IPS-NIHi7 (cell line): ENCODE measurements around the gene INSRR.

ENCODE experiments used
- DNase-seq: peaks from one replicate; pipeline ENCODE4 v3.0.0; 2012; ENCODE audit warnings: mixed read lengths; ENCODE audit errors: extremely low spot score

INSRR gene

DNA sequence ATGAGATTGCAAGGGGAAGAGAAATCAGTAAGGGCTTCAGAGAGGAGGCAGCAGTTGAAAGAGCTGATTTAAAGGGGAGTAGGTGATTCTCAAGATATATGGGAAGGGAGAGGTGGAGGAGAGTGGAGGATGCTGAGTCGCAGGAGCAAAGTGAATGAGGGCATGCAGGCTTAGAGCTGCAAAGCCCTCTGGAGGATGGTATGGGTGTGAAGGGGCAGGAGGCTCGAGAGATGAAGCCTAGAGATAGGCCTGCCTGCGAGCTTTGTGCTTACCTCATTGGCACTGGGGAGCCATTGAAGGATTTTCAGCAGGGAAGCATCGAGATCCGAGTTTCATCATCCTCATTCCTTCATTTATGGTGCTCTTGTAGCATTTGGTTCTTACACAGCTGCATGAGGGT, 26.5 kb downstream of the INSRR start:
- no peak for DNase-seq

DNA sequence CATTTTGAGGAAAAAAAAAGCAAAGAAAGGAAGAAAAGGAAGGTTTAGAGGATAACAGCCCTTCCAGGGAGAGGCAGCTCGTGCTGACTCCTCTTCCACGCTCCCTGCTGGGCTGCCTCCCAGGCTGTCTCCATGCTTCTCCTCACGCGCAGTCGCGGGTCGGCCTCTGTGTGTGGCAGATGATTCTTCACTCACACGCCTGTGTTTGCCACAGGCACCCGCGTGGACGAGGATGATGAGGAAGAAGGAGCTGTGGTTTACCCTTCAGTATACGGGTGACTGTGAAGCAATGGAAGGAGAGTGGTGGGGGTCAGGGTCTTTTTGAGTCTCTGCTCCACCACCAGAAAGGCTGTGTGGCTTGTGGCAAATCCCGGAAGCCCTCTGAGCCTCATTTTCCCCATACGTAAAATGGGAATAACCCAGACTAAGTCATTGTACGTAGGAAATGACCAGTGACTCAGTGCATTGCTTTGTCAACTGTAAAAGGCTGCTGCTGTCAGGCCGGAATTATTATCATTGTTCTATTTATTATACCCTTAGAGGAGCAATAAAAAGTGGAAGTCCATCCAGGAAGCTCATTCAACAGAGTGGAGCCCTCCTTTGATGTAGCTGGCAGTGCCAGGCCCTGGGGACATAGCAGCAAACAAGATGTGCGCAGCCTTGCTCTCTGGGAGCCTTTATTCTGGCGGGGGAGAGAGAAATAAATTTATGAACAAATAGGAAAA, 30.4 kb downstream of the INSRR start:
- DNase-seq: no peak

DNA sequence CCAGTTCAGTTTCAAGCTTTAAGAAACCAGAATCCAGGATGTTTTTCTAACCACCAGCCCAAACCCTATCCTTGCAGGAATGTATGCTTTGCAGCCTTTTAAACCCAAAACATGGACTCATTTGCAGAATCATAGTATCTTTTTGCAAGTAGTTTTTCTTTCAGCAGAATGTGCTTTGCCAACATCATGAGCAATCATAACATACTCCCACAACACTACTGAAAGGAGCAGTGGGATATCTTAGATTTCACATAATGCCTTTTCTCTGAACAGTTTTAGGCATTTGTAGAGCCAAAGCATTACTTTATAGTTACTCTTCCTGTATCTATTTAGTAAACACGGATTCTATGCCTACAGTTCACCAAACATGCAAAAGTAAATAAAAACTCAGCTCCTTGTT, 32.3 kb downstream of the INSRR start:
- no peak for DNase-seq

DNA sequence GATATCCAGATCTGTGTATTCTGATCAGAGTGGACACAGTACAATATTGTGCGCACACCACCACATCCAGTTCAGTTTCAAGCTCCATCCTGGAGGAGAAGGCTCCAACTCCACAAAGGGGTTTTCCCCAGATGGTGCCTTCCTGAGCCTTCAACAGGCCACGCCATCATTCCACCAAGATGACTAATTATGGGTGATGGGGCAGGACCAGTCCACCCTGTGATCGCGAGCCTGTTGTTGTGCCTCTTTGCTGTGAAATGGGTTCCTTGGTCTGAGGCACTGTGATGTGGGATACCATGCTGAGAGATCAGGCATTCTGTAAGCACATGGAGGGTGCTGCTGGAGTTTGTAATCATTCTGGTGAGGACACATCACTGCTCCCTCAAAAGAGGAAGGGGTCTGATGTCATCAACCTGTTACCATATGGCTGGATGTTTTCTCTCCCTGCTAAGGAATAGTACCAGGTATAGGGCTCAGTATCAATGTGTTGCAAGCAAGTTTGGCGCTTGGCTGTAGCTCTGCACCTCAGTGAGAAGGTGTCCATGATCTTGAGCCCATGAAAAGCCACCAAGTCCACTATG, 35.6 kb downstream of the INSRR start:
- no peak for DNase-seq

DNA sequence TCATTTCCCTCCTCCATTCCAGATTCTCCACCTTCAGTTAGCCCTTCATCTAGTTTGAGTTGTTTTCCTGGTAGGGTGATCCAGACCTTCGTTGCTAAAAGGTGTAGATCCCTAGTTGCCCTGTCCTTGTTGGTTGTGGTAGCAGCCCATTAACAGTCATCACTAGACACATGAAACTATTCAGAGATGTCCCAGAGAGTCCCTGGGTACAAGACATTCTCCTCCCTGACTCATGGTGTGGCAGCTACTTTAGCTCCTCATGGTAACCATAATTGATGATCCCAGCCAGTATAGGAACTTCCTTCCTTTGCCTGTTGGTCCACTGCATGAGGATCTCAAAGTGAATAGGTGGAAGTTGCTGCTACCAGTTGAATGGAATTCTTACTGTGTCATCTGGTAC, 36.2 kb downstream of the INSRR start:
- DNase-seq: no peak

DNA sequence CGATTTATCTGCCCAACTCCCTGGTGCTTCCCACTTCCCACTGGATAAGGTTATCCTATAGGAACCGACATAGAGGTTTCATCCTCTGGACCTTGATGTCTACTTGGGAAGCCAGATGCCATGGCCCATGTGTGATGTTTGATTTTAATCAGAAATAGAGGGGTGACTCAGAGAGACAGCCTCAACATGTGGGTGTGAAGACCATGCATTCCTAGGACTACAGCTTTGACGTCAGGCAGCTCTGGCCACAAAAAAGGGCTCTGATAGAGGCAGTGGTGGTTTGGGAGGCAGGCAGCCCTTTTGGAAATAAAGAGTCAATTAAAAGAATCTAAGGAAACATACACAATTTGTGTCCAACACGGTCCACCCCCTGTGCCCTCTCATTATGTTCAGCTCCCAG, 37.1 kb downstream of the INSRR start:
- DNase-seq: no peak

DNA sequence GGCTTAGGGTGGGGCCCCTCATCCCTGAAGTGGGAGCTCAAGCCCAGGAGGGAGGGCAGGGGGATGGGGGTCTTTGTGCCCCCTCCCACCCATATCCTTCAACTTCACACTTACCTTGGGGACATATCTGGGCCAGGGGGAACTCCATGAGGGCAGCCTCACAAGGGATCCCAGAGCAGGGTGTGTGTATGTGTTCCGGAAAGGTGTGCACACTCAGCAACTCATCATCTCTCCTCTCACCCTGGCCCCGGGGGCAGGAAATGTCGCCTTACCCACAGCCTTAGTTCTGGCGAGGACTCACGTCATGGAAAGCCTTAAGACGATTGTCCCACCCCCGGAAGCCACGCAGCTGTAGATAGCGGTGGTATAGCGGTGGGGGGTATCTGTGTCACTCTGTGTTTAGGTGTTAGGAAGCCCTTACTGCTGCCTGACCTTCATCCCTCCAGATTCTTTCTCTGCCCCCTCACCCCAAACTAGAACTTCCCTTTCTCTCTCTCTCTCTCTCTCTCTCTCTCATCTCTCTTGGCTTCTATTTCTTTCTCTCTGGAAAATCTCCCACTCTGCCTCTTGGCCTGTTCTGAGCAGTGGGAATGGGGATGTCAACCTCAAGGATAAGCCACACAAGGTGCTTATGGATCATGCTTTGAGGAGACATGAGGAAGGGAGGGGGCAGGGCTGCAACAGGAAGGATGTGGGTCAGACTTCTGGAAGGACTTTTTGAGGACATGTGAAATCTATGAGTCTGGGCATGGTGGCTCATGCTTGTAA, 42.2 kb downstream of the INSRR start, which contains the start of gene SH2D2A:
Gene SH2D2A, minus strand, starts transcription at position 288 of the 768 bp plus-strand sequence. Its CDS starts 140 bp downstream, at position 148.
- no peak for DNase-seq

DNA sequence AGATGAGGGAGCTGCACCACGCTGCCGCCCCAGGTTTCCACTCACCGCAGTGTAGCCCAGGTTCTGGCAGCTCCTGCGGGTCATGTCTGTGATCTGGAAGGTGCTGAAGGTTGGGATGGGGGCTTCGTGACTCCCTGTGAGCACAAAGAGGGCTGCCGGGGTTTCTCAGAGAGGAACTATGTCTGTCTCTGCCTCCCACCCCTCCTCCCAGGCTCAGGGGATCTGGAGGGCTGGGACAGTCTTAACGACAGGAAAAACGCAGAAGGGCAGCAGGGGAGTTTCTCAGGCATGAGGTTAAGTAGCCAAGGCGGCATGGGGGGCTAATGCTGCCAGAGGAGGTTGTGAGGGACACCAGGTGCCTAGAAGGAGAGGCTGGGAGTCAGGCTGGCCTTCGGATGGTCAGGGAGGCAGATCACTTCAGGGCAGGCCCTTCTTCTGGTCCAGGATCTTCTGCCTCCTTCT, 42.9 kb downstream of the INSRR start:
- no peak for DNase-seq

DNA sequence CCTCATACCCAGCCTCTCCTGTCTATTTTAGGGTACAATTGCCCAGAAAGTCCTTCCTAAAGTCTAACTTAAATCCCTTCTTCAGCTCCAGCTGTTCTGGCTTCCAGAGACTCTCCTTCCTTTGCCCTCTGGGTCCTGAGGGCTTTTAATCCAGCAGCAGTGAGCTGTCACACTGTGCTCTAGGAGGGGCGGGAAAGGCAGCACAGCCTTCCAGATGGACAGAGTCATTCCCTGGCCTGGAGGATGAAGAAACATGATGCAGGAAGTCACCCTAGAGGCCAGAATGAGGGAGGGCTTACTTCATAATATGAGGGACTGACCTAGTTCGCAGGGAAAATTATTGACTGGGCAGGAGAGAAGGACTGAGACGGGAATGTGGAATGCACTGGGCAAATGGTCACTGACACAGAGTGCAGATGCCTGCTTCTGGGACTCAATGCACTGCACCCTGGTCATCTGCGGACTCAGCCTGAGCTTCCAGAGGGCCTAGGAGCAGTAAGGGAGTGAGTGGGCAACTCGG, 43.5 kb downstream of the INSRR start:
- DNase-seq: no peak

DNA sequence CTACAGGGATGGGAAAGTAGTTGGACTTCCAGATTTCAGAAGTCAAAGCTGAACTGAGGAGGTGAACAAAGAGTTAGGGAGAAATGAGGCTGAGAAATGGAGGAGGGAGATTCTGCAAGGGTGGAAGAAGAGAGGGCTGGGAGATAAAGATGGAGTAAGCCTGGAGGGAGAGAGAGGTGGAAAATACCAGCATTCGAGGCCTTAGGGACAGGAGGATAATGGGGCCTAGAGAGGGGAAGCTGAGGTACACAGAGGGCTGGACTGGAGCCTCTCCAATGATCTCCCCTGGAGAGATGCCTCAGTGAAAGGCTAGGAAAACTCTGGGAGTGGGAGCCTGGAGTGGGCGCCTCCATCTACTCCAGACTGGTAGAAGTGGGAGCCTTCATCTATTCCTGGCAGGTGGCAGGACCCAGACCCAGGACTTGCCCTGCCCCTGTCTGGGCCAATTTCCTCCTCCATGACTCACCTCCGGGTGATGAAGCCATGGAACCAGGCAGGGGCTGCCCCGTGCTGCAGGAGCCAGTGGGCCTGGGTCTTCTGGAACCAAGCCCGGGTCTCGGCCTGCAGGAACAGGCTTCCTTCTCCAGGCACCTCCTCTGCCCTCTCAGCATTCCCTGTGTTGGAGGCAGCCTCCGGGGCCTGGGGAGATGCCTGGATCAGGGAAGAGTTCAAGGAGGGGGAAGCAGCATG, 44.2 kb downstream of the INSRR start:
- no peak for DNase-seq

DNA sequence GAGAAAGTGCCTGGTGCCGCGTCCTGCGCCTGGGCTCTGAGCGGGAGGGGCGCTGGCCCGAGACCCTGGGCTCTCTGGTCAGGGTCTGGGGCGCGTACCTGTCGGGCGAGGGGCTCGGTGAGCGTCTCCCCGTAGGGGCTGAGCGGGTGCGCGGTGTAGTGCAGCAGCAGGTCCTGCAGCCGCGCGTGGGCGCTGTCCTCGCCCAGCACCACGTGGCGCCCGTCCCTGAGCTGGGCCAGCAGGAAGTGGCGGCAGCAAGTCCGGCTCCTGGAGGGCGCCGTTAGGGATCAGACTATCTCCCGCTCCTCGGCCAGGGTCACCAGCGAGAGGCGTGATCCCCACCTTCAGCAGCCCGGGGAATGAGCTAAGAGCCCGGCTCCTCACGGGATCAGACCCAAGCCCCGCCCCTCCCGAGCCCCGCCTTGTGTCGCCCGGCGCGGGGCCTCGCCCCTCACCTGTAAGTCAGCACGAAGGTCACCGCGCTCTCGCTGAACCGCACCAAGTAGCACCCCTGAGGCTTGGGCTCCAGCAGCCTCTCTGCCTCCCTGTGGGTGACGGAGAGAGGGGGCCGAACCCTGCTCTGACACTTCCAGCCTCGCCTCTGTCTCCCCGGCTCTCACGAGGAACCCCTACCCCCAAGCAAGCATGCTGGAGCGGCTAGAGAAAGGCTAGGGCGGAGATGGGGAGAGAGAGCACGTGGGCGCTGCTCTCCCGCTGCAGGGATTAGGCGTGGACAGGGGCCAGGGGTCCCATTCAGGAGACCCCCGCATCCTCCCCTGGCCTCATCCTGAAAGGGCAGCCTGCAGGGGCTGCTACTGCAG, 45.0 kb downstream of the INSRR start:
- peak; percentile 94 for DNase-seq

DNA sequence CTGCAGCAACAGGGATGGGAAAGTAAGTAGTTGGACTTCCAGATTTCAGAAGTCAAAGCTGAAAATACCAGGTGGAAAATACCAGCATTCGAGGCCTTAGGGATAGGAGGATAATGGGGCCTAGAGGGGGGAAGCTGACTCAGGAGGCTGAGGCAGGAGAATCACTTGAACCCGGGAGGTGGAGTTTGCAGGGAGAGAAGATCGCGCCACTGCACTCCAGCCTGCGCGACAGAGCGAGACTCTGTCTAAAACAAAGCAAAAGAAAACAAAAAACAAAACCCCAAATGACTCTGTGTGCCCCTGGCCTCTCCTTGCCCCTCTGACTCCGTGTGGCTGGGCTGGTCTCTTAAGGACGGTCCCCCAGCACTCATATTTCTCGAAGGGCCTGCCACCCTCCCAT, 45.6 kb downstream of the INSRR start:
- DNase-seq: no peak

DNA sequence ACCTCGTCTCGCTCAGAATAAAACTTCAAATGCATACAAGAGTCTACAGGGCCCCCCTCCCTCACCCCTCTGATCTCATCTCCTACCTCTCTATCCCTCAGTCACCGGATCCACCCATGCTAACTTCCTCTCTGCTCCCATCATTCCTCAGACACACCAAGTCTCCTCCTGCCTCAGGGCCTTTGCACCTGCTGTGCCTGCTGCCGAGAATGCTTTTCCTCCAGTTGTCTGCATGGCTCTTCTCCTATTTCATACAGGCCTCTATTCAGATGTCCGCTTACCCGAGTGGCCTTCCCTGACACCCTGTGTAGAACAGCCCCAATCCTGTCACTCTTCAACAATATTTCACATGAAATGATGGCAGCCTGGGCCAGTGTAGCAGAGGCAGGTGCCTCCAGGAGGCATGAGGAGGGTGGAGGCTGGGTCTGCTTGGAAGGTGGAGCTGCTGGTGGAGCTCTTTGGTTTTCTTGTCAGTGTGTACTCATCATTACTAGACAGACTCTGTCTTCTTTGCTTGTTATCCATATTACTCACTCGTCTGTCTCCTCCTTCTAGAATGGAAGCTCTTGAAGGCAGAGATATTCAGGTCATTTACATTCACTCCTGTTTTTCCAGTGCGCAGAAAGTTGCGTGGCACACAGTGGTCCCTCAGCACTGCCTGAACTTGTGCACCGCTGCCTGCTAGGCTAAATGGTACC, 46.5 kb downstream of the INSRR start:
- DNase-seq: no peak

DNA sequence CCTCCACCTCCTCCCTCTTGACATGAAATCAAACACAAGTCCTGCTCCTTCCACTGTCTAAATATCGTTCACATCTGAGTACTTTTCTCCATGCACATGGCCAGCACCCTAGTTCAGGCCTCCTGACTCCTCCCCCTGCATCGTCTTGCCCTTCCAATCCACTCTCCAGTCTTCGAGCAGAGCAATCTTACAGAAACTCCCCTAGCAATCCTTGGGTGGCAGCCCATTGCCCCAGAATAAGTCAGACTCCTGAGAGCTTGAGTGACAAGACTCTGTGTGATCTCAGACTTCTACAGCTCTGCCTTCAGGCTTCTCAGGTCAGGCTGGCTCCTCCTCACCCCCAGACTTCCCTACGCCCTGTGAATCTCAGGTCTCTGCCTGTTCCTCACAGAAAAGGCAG, 47.7 kb downstream of the INSRR start:
- DNase-seq: no peak

DNA sequence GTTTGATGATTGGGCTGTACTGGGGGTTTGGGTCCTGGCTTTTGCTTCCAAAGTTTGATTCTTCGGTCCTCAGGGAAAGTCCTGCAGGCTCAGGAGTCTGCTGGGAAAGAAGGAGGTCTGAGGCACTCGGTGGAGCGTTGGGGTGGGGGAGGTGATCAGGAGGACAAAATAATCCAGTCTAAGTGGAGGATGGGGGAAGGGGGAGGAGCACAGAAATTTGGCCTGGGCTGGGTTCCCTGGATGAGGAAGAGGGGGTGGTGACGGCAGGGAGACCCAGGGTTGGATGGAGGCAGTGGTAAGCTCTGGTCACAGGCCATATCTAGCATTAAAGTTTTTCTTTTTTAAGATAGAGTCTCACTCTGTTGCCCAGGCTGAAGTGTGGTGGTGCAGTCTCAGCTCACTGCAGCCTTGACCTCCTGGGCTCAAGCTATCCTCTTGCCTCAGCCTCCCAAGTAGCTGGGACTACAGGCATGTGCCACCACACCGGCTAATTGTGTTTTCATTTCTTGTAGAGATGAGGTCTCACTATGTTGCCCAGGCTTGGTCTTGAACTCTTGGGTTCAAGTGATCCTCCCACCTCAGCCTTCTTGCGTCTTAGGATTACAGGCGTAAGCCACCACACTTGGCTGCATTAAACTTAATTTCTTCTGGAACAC, 49.1 kb downstream of the INSRR start:
- no peak for DNase-seq

DNA sequence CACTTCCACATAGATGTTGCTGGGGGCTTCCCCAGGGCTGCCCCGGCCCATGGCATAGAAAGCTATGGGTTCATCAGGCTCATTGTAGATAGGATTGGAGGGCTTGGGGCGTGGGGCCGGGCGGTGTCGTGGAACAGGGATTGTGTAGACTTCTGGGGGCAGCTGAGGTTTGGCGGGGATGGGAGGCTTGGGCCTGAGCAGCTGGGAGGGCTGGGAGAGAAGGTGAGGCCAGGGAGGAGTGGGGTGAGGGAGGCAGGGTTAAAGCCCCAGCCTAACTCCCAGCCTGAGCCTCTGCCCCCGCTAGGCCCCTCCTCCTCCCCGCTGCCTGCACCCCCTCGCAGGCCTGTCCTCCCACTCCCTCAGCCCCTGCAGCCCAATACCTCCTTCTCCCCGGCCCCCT, 49.6 kb downstream of the INSRR start:
- DNase-seq: no peak

DNA sequence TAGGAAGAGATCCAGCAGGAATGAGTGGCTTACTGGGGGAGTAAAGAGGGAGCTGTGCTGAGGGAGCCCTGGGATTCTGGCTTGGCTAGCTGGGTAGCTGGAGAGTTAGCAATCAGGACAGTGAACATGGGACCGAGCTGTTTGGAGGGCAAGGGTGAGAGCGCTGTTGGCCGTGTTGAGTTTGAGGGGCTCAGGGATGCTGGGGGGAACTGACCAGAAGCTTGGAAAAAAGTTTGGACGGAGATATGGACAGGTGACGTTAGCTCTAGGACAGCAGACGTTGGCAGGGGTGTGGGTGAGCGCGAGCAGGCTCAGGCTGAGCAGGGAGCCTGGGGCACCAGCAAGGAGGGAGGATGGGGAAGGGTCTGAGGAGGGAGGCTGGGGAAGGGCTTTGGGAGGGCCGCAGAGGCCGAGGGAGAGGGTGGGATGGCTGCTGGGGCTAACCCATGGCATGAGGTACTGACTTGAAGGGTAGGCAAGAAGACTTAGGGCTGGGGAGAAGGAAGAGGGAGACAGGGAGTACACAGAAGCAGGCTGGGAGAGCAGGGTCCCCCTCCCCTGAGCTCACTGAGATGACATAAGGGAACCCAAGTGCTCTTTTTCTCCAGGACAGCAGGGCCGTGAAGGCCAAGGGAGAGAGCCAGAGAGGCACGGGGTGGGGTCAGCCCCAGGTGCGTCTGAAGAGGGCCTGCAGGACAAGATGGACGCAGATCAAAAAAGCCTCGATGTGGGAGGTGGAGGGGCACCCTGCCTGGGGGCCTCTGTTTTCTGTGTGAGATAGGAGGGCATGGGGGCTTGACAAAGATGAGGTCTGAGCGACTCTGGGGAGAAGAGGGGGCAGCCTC, 50.5 kb downstream of the INSRR start:
- DNase-seq: no peak

DNA sequence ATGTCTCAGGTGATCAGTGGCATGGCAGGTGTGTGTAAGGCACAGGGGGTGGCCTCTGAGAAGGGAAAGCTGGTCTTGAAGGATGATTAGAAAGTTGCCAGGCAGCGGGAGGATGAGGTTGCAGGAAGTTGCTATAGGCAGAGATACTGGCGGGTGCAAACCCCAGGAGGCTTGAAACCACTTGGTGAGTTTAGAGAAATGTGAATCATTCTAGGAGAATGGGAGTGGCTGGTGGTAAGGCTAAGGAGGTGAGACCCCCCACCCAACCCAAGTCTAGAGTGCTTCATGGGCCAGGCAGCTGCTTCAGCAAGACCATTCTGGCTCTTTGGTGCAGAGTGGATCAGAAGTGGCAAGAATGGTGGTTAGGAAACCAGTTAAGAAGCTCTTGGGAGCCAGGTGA, 51.3 kb downstream of the INSRR start:
- DNase-seq: no peak
